Liver (tissue), 9 donors: ENCODE measurements around the gene SCAF11. TPM values are rescaled to one million over a fixed set of nuclear protein-coding genes. Genes with fewer than 3 reads are reported as not detected.

ENCODE experiments used
- DNase-seq: peaks from one replicate; pipeline ENCODE4 v3.0.0-alpha.2; 2017; ENCODE audit warnings: low spot score
- H3K27ac ChIP-seq, 2 donors: one replicate each; pipeline ENCODE4 v1.7.0; 2013; ENCODE audit warnings: inconsistent platforms in 2 of 2, low read length in 2 of 2, control low read depth in 1 of 2, low read depth in 1 of 2, mild to moderate bottlenecking in 1 of 2
- H3K27me3 ChIP-seq, 4 donors: one replicate each; pipeline versions ENCODE4 v1.6.1 to v1.7.0; 2013; ENCODE audit warnings: low read length in 3 of 4, inconsistent platforms in 1 of 4, mild to moderate bottlenecking in 1 of 4, moderate library complexity in 1 of 4; ENCODE audit not compliant: control insufficient read depth in 4 of 4, insufficient read depth in 4 of 4
- H3K36me3 ChIP-seq, 4 donors: one replicate each; pipeline versions ENCODE4 v1.6.1 to v1.7.0; 2013; ENCODE audit warnings: low read length in 3 of 4, mild to moderate bottlenecking in 3 of 4, low read depth in 1 of 4, moderate library complexity in 1 of 4; ENCODE audit not compliant: control insufficient read depth in 4 of 4, insufficient read depth in 3 of 4
- H3K4me1 ChIP-seq, 4 donors: one replicate each; pipeline versions ENCODE4 v1.6.1 to v1.7.0; 2013; ENCODE audit warnings: low read length in 3 of 4, mild to moderate bottlenecking in 3 of 4, moderate library complexity in 1 of 4; ENCODE audit not compliant: control insufficient read depth in 4 of 4, insufficient read depth in 4 of 4
- H3K4me3 ChIP-seq, 3 donors: one replicate each; pipeline versions ENCODE4 v1.6.1 to v1.7.0; 2013; ENCODE audit warnings: low read length in 3 of 3, control low read depth in 1 of 3, low read depth in 1 of 3, mild to moderate bottlenecking in 1 of 3
- H3K9ac ChIP-seq, 2 donors: one replicate each; pipeline ENCODE4 v1.7.0; 2013; ENCODE audit warnings: low read length in 2 of 2, mild to moderate bottlenecking in 2 of 2, moderate library complexity in 2 of 2, control low read depth in 1 of 2, low read depth in 1 of 2
- H3K9me3 ChIP-seq, 4 donors: one replicate each; pipeline versions ENCODE4 v1.6.1 to v1.7.0; 2013; ENCODE audit warnings: low read length in 3 of 4; ENCODE audit not compliant: control insufficient read depth in 4 of 4
- ATF3 ChIP-seq: IDR thresholded peaks from 2 replicates; pipeline ENCODE4 v1.6.1; 2016; ENCODE audit warnings: antibody characterized with exemption
- CTCF ChIP-seq: fragments of 150-350 bp; IDR thresholded peaks from 2 replicates; pipeline ENCODE4 v1.5.1; 2017; ENCODE audit warnings: improper control_type of control experiment, low read depth, low read length; ENCODE audit not compliant: missing input control
- EGR1 ChIP-seq, 2 donors: IDR thresholded peaks; 2 replicates each; pipeline ENCODE4 v1.6.1; 2016 to 2018; ENCODE audit warnings: antibody characterized with exemption in 2 of 2, low read depth in 2 of 2
- FOXA1 ChIP-seq: IDR thresholded peaks from 2 replicates; pipeline ENCODE4 v1.6.1; 2016; ENCODE audit warnings: antibody characterized with exemption
- FOXA2 ChIP-seq: IDR thresholded peaks from 2 replicates; pipeline ENCODE4 v1.6.1; 2016; ENCODE audit warnings: antibody characterized with exemption
- GABPA ChIP-seq, 2 donors: IDR thresholded peaks in 1 of 2; conservative IDR thresholded peaks in 1 of 2; 2 replicates each; pipeline ENCODE4 v1.6.1; 2016; ENCODE audit warnings: antibody characterized with exemption in 2 of 2, mild to moderate bottlenecking in 1 of 2, moderate library complexity in 1 of 2
- HNF4A ChIP-seq, 2 donors: conservative IDR thresholded peaks; 2 replicates each; pipeline ENCODE4 v1.6.1; 2016; ENCODE audit warnings: antibody characterized with exemption in 2 of 2, mild to moderate bottlenecking in 2 of 2
- HNF4G ChIP-seq: IDR thresholded peaks from 2 replicates; pipeline ENCODE4 v1.6.1; 2016; ENCODE audit warnings: antibody characterized with exemption
- JUND ChIP-seq, 2 donors: IDR thresholded peaks; 2 replicates each; pipeline ENCODE4 v1.6.1; 2016; ENCODE audit warnings: antibody characterized with exemption in 2 of 2
- MAX ChIP-seq: IDR thresholded peaks from 2 replicates; pipeline ENCODE4 v1.6.1; 2016; ENCODE audit warnings: antibody characterized with exemption
- NR2F2 ChIP-seq: IDR thresholded peaks from 2 replicates; pipeline ENCODE4 v1.6.1; 2016; ENCODE audit warnings: antibody characterized with exemption
- RAD21 ChIP-seq, 2 donors: IDR thresholded peaks; 2 replicates each; pipeline ENCODE4 v1.6.1; 2016; ENCODE audit warnings: antibody characterized with exemption in 2 of 2, mild to moderate bottlenecking in 2 of 2
- REST ChIP-seq: IDR thresholded peaks from 2 replicates; pipeline ENCODE4 v1.6.1; 2016; ENCODE audit warnings: antibody characterized with exemption, mild to moderate bottlenecking
- RXRA ChIP-seq, 2 donors: IDR thresholded peaks; 2 replicates each; pipeline ENCODE4 v1.6.1; 2017 to 2018; ENCODE audit warnings: antibody characterized with exemption in 2 of 2, mild to moderate bottlenecking in 1 of 2
- SP1 ChIP-seq: IDR thresholded peaks from 2 replicates; pipeline ENCODE4 v1.6.1; 2018; ENCODE audit warnings: antibody characterized with exemption, mild to moderate bottlenecking
- TAF1 ChIP-seq: conservative IDR thresholded peaks from 2 replicates; pipeline ENCODE4 v1.6.1; 2016; ENCODE audit warnings: antibody characterized with exemption, mild to moderate bottlenecking
- YY1 ChIP-seq: IDR thresholded peaks from 2 replicates; pipeline ENCODE4 v1.6.1; 2016; ENCODE audit warnings: antibody characterized with exemption, mild to moderate bottlenecking
- ZBTB33 ChIP-seq: IDR thresholded peaks from 2 replicates; pipeline ENCODE4 v1.6.1; 2016; ENCODE audit warnings: antibody characterized with exemption
- WGBS: extraction: QIAGEN DNeasy Blood & Tissue Kit; methylation state at CpG from one replicate; pipeline ENCODE4 v1.1.7; 2013; 5-methylcytosine and 5-hydroxymethylcytosine counted together
- polyA plus RNA-seq, 2 donors: library from polyadenylated mRNA; stranded (reverse) in 1 of 2; unstranded in 1 of 2; fragments of 200-250 nt in 1 of 2; fragments of >200 nt in 1 of 2; fragmentation: Nextera tagmentation in 1 of 2; extraction: Ambion mirVana in 1 of 2; gene quantifications; one replicate each; pipeline versions ENCODE4 v1.2.1 to v1.2.3, GENCODE V29; 2013 to 2015
- total RNA-seq, 2 donors: library from RNA; depleted of rRNA; stranded (reverse); fragments of >200 nt; gene quantifications; one replicate each; pipeline ENCODE4 v1.2.3, GENCODE V29; 2014
- donor health status: healthy.
- donor health status: healthy.
- donor health status: healthy.
- donor health status: healthy.
- donor health status: healthy.

The SCAF11 gene
- total and polyA plus RNA-seq, 4 donors, result 15.6 to 80.0 (median 43.9) TPM

- no peak for TF ChIP-seq ZBTB33
- TF ChIP-seq ATF3, result no peak
- no peak for TF ChIP-seq JUND (IDR thresholded peaks at IDR 0.05)
Measured at GRCh38 chr12:45895961-45896360, 94.4 kb downstream of the SCAF11 start (continued).

GRCh38 chr12:45893240-45893639 is 97.1 kb downstream of the SCAF11 start:
- no peaks in the 10 kb centered on the region for H3K9me3 ChIP-seq
- H3K27me3 ChIP-seq, result no peaks in the 10 kb centered on the region
- H3K36me3 ChIP-seq, result peaks cover 6 to 25% (median 23%) of the 10 kb centered on the region in 4 donors
- H3K4me3 ChIP-seq, result no peak overlapping the region
- DNase-seq, result no peak
- TF ChIP-seq SP1 (no peak), REST (no peak), RAD21 (IDR thresholded peaks at IDR 0.05) (no peak), HNF4A (conservative IDR thresholded peaks at IDR 0.05) (no peak), FOXA2 (no peak), HNF4G (no peak), FOXA1 (no peak), NR2F2 (no peak), JUND (IDR thresholded peaks at IDR 0.05) (no peak), YY1 (no peak), MAX (no peak), ZBTB33 (no peak), EGR1 (IDR thresholded peaks at IDR 0.05; ENCODE audit: low read depth in 2 of 2) (no peak), ATF3 (no peak), TAF1 (no peak), CTCF (no peak), RXRA (IDR thresholded peaks at IDR 0.05) (no peak), GABPA (IDR thresholded peaks at IDR 0.05 in 1 of 2, conservative IDR thresholded peaks at IDR 0.05 in 1 of 2) (no peak)
- H3K4me1 ChIP-seq, result no peaks in the 10 kb centered on the region
- H3K9ac ChIP-seq, result no peak overlapping the region
- H3K27ac ChIP-seq, result no peak overlapping the region
- 82% methylated on average over 4 of the region's 4 CpGs for WGBS
